ENCODE data around the gene ABLIM1.

DNA sequence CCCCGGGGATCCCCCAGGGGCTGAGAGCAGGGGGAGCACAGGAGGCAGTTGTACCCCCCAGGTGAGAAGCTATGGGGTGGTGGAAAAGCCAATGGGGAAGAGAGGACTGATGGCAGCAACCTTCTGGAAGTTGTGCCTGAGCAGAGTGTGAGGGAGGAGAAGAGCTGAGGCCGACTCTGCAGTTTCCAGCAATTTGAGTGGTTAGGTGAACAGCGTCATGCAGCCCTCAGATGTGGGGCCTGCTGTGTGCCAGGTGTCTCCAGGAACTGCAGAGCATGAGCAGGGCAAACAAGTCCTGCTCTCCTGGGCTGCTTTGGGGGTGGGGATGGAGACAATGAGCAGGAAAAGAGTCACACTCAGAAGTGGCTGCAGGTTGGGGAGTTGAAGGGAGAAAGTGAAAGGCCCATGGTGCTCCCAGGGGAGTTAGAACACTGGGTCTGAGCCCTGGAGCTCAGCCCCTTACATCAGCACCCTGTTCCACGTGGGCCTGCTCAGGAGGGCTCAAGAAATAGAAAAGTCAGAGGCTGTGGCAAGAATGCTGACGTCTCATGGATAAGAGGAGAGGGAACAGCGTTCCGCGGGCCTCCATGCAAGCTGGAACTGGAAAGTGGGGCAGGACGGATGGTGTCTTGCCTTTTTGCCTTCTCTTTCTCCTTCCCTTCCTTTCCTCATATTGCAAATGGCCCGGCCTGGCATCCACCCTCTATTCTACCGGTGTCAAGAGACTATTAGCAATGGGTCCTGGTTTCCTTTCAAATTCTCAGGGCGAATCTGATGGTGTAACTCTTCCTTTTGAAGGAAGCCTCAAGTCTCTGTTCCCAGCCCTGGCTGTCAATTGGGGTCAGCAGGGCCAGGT, 249.7 kb downstream of the ABLIM1 start:
- TF ChIP-seq E2F1 (CRISPR knock-in tag; IDR thresholded peaks at IDR 0.05) = no peak
- no peak for TF ChIP-seq CBFB (CRISPR knock-in tag; IDR thresholded peaks at IDR 0.05; ENCODE audit: low read depth)
- TF ChIP-seq MYBL2 (CRISPR knock-in tag; IDR thresholded peaks at IDR 0.05) = no peak
- TF ChIP-seq ZNF512 (CRISPR knock-in tag; IDR thresholded peaks at IDR 0.05; ENCODE audit: borderline replicate concordance) = no peak
- no peak for TF ChIP-seq NR1H2 (CRISPR knock-in tag; IDR thresholded peaks at IDR 0.05)
- TF ChIP-seq CTCF (IDR thresholded peaks at IDR 0.05) = no peak
- TF ChIP-seq KAT7 (CRISPR knock-in tag; IDR thresholded peaks at IDR 0.05; ENCODE audit: borderline replicate concordance) = no peak
- TF ChIP-seq, protein P1, sequence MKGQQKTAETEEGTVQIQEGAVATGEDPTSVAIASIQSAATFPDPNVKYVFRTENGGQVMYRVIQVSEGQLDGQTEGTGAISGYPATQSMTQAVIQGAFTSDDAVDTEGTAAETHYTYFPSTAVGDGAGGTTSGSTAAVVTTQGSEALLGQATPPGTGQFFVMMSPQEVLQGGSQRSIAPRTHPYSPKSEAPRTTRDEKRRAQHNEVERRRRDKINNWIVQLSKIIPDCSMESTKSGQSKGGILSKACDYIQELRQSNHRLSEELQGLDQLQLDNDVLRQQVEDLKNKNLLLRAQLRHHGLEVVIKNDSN (CRISPR knock-in tag; IDR thresholded peaks at IDR 0.05) = no peak
- TF ChIP-seq, protein P2, sequence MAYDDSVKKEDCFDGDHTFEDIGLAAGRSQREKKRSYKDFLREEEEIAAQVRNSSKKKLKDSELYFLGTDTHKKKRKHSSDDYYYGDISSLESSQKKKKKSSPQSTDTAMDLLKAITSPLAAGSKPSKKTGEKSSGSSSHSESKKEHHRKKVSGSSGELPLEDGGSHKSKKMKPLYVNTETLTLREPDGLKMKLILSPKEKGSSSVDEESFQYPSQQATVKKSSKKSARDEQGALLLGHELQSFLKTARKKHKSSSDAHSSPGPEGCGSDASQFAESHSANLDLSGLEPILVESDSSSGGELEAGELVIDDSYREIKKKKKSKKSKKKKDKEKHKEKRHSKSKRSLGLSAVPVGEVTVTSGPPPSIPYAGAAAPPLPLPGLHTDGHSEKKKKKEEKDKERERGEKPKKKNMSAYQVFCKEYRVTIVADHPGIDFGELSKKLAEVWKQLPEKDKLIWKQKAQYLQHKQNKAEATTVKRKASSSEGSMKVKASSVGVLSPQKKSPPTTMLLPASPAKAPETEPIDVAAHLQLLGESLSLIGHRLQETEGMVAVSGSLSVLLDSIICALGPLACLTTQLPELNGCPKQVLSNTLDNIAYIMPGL (CRISPR knock-in tag; IDR thresholded peaks at IDR 0.05) = no peak
- TF ChIP-seq, protein P3, sequence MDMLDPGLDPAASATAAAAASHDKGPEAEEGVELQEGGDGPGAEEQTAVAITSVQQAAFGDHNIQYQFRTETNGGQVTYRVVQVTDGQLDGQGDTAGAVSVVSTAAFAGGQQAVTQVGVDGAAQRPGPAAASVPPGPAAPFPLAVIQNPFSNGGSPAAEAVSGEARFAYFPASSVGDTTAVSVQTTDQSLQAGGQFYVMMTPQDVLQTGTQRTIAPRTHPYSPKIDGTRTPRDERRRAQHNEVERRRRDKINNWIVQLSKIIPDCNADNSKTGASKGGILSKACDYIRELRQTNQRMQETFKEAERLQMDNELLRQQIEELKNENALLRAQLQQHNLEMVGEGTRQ (CRISPR knock-in tag; IDR thresholded peaks at IDR 0.05) = no peak
